PFSK-1 (cell line): ENCODE results near the gene ZNF777.

Experiments used
- FOXP2 ChIP-seq: optimal IDR thresholded peaks from 2 replicates; pipeline ENCODE3; 2011; ENCODE audit warnings: borderline replicate concordance, control low read depth, inconsistent platforms; ENCODE audit not compliant: insufficient read depth; ENCODE audit errors: extremely low read length, extremely low read depth
- POLR2AphosphoS5 ChIP-seq: IDR thresholded peaks from 2 replicates; pipeline ENCODE4 v1.6.1; 2012; ENCODE audit warnings: low read depth, mild to moderate bottlenecking, control low read depth, low read length, moderate library complexity
- SIN3A ChIP-seq: IDR thresholded peaks from 2 replicates; pipeline ENCODE4 v1.6.1; 2012; ENCODE audit warnings: mild to moderate bottlenecking, low read length, moderate library complexity, borderline replicate concordance; ENCODE audit not compliant: insufficient read depth
- TAF1 ChIP-seq: IDR thresholded peaks from 2 replicates; pipeline ENCODE4 v1.6.1; 2012; ENCODE audit warnings: low read length, control low read depth, borderline replicate concordance; ENCODE audit not compliant: insufficient read depth
- TF ChIP-seq, protein P1 (sequence below), 2 experiments: IDR thresholded peaks; 2 replicates each; pipeline versions ENCODE4 v1.6.1 to v1.8.0; 2011 to 2012; ENCODE audit warnings: low read depth in 2 of 2, low read length in 2 of 2, control low read depth in 1 of 2, inconsistent platforms in 1 of 2, mild to moderate bottlenecking in 1 of 2, moderate library complexity in 1 of 2; ENCODE audit not compliant: insufficient read depth in 1 of 2

The ZNF777 gene

DNA sequence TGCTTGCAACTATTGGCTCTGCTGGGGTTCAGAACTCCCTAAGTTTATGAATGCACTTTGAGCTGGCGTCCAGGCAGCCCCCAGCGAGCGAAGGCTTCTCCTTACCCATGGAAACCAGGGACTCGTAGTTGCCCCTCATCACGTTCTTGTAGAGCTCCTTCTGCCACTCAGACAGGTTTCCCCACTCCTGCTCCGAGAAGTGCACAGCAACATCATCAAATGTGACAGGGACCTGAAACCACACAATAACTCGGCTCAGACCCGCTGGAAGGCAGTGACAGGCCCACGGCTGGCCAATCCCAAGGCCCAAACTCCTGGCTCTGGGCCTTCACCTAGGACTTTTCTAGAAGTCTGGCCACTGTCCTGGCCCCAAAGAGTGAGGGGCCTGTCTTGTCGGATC is 6.9 kb downstream of the ZNF777 start:
- TF ChIP-seq, protein P1, sequence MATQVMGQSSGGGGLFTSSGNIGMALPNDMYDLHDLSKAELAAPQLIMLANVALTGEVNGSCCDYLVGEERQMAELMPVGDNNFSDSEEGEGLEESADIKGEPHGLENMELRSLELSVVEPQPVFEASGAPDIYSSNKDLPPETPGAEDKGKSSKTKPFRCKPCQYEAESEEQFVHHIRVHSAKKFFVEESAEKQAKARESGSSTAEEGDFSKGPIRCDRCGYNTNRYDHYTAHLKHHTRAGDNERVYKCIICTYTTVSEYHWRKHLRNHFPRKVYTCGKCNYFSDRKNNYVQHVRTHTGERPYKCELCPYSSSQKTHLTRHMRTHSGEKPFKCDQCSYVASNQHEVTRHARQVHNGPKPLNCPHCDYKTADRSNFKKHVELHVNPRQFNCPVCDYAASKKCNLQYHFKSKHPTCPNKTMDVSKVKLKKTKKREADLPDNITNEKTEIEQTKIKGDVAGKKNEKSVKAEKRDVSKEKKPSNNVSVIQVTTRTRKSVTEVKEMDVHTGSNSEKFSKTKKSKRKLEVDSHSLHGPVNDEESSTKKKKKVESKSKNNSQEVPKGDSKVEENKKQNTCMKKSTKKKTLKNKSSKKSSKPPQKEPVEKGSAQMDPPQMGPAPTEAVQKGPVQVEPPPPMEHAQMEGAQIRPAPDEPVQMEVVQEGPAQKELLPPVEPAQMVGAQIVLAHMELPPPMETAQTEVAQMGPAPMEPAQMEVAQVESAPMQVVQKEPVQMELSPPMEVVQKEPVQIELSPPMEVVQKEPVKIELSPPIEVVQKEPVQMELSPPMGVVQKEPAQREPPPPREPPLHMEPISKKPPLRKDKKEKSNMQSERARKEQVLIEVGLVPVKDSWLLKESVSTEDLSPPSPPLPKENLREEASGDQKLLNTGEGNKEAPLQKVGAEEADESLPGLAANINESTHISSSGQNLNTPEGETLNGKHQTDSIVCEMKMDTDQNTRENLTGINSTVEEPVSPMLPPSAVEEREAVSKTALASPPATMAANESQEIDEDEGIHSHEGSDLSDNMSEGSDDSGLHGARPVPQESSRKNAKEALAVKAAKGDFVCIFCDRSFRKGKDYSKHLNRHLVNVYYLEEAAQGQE (IDR thresholded peaks at IDR 0.05; ENCODE audit: insufficient read depth in 1 of 2, low read depth in 2 of 2, low read length in 2 of 2), result no peak
- TF ChIP-seq POLR2AphosphoS5, result no peak
- TF ChIP-seq TAF1, result no peak
- no peak for TF ChIP-seq SIN3A
- no peak for TF ChIP-seq FOXP2

DNA sequence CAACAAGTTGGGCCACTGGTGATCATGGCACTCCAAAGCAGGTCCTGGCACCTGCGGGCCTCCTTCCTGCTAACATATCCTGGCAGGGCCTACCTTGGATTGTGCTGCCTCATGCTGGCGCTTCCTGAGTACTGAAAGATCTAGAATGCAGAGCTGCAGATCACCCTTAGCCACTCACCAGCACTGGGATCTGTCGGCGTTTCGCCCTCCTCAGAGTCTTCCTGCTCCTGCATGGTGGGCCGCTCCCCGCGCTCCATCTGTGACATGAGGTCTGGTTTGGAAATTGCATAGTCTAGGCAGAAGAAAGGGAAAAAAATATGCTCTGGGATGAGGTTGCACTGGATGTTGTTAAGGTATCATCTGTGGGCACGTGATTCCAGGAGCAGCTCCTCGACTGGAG is 10.0 kb downstream of the ZNF777 start:
- TF ChIP-seq, protein P1 (IDR thresholded peaks at IDR 0.05; ENCODE audit: insufficient read depth in 1 of 2, low read depth in 2 of 2, low read length in 2 of 2), result no peak
- TF ChIP-seq POLR2AphosphoS5, result no peak
- no peak for TF ChIP-seq TAF1
- no peak for TF ChIP-seq FOXP2
- no peak for TF ChIP-seq SIN3A

DNA sequence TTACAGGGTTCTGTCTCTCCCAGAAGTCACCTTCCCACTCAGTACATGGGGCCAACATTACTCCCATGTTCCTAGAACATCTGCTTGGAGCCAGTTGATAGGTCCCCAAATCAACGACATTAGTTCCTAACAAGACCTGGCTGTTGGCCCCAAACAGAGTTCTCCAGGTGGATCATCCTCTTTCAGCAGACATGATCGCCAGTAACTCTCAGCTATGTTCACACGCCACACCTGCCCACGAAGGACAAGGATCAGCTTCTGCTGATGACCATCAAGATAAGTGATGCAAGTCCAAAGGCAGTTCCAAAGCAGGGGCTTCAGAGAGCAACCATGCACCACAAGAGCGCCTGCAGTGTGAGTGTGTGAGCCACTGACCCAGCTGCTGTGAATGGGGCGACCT is 11.0 kb downstream of the ZNF777 start:
- TF ChIP-seq TAF1, result no peak

DNA sequence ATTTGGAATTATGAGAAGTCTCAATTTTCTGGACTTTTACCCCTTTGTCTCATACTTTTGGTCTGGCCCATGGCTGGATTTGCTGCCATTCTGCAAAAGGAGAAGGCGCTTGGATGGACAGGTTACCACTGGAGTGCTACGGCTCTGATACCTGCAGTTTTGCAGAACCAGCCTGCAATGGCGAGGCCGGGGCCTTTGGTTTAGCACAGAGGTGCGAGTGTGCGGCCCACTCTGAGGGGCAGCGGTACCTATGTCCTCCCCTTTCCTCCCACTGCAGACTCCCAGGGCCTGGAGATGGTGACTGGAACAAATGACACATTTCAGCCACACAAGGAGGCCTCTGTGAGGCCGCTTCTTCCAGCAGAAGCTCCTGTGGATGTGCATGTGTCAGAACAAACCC is 11.9 kb downstream of the ZNF777 start:
- TF ChIP-seq, protein P1 (IDR thresholded peaks at IDR 0.05; ENCODE audit: insufficient read depth in 1 of 2, low read depth in 2 of 2, low read length in 2 of 2), result no peak
- no peak for TF ChIP-seq POLR2AphosphoS5
- TF ChIP-seq SIN3A, result no peak
- TF ChIP-seq TAF1, result no peak
- no peak for TF ChIP-seq FOXP2

DNA sequence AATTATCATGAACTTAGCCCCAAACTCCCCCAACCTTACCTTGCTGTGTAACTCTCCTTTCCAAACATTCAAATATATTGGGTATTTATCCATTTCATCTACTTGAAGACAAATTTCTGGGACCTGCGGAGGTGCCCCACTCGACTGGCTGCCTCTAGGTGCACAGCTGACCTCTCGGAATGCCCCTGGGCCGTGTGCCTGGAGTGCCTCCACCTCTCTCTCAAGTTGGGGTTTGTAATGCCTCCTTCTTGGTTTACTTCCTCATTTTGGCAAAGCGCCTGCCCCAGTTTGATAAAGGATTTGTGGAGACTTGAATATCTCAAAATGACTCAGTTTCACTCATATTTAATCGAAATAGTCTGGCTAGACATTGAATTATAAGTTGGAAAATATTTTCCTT is 16.6 kb downstream of the ZNF777 start:
- TF ChIP-seq POLR2AphosphoS5 (no peak), FOXP2 (no peak), SIN3A (no peak), TAF1 (no peak)
- TF ChIP-seq, protein P1 (IDR thresholded peaks at IDR 0.05; ENCODE audit: insufficient read depth in 1 of 2, low read depth in 2 of 2, low read length in 2 of 2), result no peak

DNA sequence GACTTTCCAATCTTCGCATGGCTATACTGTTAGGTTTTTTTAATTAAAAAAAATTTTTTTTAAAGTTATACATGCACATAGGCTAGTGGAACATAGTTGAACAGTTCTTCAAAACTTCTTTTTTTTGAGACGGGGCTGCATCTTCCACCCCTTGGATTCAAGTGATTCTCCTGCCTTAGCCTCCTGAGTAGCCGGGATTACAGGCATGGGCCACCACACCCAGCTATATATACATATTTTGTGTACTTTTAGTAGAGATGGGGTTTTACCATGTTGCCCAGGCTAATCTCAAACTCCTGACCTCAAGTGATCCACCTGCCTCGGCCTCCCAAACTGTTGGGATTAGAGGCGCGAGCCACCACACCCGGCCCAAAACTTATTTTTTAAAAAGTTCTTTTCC is 17.3 kb downstream of the ZNF777 start:
- TF ChIP-seq POLR2AphosphoS5 (no peak), TAF1 (no peak), FOXP2 (no peak), SIN3A (no peak)
- TF ChIP-seq, protein P1 (IDR thresholded peaks at IDR 0.05; ENCODE audit: insufficient read depth in 1 of 2, low read depth in 2 of 2, low read length in 2 of 2), result no peak
